Activated B cell treated with CpG ODN at 0.5 μM for 24 hours (primary cell): ENCODE data around the gene SENP7. TPM values are rescaled to one million over a fixed set of nuclear protein-coding genes. Genes with fewer than 3 reads are reported as not detected.
"Not testable (repeated sequence)": the region's sequence is repeated elsewhere in the genome, so short reads cannot be mapped to it uniquely, and the experiment has no call there.

Experiments used
- ATAC-seq: fragments of 200-7000 bp; cut with Tn5 transposase; one replicate; pipeline ENCODE4 v1.10.0; 2021; ENCODE audit warnings: low read depth, mild to moderate bottlenecking, moderate library complexity
- CTCF ChIA-PET: fragments of 350-600 bp; sonication (Branson Sonifier 250); formaldehyde crosslinking; loops from one replicate; lab custom pipeline; 2021; ENCODE audit warnings: antibody characterized with exemption; lab: Charles Lee
- POLR2A ChIA-PET: fragments of 350-600 bp; sonication (Branson Sonifier 250); formaldehyde crosslinking; loops from one replicate; lab custom pipeline; 2021; ENCODE audit warnings: antibody characterized with exemption; lab: Charles Lee
- DNase-seq: peaks from one replicate; pipeline ENCODE4 v3.0.0; 2022
- H3K27ac Mint-ChIP-seq: one replicate; pipeline ENCODE4 v1.8.0; 2020; ENCODE audit warnings: mixed read lengths
- H3K27me3 Mint-ChIP-seq: one replicate; pipeline ENCODE4 v1.8.0; 2021; ENCODE audit warnings: mixed read lengths
- H3K36me3 Mint-ChIP-seq: one replicate; pipeline ENCODE4 v1.8.0; 2021; ENCODE audit warnings: low read depth, mixed read lengths
- H3K4me1 Mint-ChIP-seq: one replicate; pipeline ENCODE4 v1.8.0; 2021; ENCODE audit warnings: mixed read lengths
- H3K4me3 Mint-ChIP-seq: one replicate; pipeline ENCODE4 v1.8.0; 2020; ENCODE audit warnings: mild to moderate bottlenecking, mixed read lengths
- H3K9me3 Mint-ChIP-seq: one replicate; pipeline ENCODE4 v1.8.0; 2020; ENCODE audit warnings: mixed read lengths
- intact Hi-C: fragments of 100-400 bp; cut with micrococcal nuclease; formaldehyde crosslinking; loops from one replicate; pipeline ENCODE4 v1.15.1; 2024
- total RNA-seq: library from RNA; stranded (reverse); gene quantifications from 2 replicates; pipeline ENCODE4 v1.2.3, GENCODE V29; 2022
- TF ChIP-seq, protein P1 (sequence below): fragments of 200-600 bp; IDR thresholded peaks from one replicate; pipeline ENCODE4 v1.8.0; 2022; ENCODE audit warnings: antibody characterized with exemption, mild to moderate bottlenecking

SENP7 gene
- total RNA-seq, 1 donor from 2014 or later: 22.1 TPM

DNA sequence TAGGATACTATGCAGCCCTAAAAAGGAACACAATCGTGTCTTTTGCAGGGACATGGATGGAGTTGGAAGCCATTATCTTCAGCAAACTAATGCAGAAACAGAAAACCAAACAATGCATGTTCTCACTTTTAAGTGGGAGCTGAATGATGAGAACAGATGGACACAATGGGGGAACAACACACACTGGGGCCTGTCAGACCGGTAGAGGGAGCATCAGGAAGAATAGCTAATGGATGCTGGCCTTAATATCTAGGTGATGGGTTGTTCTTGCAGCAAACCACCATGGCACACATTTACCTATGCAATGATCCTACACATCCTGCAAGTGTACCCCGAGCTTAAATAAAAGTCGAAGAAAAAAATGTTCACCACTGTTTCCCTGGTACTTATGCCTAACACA, 17.5 kb downstream of the SENP7 start:
- H3K9me3 Mint-ChIP-seq: peaks cover 4% of the 10 kb centered on the region
- DNase-seq (no peak), ATAC-seq (no peak)
- intact Hi-C loops: no loop called here
- peaks cover 51% of the 10 kb centered on the region for H3K36me3 Mint-ChIP-seq
- TF ChIP-seq, protein P1, sequence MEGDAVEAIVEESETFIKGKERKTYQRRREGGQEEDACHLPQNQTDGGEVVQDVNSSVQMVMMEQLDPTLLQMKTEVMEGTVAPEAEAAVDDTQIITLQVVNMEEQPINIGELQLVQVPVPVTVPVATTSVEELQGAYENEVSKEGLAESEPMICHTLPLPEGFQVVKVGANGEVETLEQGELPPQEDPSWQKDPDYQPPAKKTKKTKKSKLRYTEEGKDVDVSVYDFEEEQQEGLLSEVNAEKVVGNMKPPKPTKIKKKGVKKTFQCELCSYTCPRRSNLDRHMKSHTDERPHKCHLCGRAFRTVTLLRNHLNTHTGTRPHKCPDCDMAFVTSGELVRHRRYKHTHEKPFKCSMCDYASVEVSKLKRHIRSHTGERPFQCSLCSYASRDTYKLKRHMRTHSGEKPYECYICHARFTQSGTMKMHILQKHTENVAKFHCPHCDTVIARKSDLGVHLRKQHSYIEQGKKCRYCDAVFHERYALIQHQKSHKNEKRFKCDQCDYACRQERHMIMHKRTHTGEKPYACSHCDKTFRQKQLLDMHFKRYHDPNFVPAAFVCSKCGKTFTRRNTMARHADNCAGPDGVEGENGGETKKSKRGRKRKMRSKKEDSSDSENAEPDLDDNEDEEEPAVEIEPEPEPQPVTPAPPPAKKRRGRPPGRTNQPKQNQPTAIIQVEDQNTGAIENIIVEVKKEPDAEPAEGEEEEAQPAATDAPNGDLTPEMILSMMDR: no peak
- H3K4me1 Mint-ChIP-seq: peaks cover 10% of the 10 kb centered on the region
- ChIA-PET CTCF (no interaction called here), POLR2A (no interaction called here)
- H3K27ac Mint-ChIP-seq: no peak overlapping the region
- no peaks in the 10 kb centered on the region for H3K27me3 Mint-ChIP-seq
- H3K4me3 Mint-ChIP-seq: no peak overlapping the region

DNA sequence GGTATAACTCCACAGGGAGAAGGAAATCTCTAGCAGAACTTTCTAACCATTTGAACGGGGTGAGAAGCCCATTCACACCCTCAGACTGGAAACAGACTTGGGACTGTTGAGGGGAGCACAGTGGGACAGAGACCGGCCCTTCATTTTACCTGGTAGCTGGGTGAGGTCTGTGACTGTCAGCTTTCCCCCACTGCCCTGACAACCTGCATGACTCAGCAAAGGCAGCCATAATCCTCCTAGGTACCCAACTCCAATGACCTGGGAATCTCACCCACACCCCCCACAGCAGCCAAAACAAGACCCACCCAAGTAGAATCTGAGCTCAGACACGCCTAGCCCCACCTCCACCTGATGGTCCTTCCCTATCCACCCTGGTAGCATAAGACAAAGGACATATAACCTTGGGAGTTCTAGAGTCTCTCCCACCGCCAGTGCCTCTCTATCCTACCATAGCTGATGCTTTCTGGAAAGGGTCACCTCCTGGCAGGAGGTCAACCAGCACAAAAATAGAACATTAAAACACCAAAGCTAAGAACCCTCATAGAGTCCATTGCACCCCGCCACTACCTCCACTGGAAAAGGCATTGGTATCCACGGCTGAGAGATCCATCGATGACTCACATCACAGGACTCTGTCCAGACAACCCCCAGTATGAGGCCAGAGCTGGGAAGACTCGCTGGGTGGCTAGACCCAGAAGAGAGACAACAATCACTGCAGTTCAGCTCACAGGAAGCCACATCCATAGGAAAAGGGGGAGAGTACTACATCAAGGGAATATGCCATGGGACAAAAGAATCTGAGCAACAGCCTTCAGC, 28.0 kb downstream of the SENP7 start:
- DNase-seq: no peak
- intact Hi-C loops: no loop called here
- POLR2A ChIA-PET: no interaction called here
- Mint-ChIP-seq H3K27me3 (no peaks in the 10 kb centered on the region), H3K27ac (no peak overlapping the region), H3K4me1 (peaks cover 27% of the 10 kb centered on the region), H3K9me3 (peaks cover 2% of the 10 kb centered on the region), H3K4me3 (no peak overlapping the region), H3K36me3 (peaks cover 77% of the 10 kb centered on the region)
- CTCF ChIA-PET: no interaction called here
- TF ChIP-seq, protein P1: no peak
- ATAC-seq: no peak

DNA sequence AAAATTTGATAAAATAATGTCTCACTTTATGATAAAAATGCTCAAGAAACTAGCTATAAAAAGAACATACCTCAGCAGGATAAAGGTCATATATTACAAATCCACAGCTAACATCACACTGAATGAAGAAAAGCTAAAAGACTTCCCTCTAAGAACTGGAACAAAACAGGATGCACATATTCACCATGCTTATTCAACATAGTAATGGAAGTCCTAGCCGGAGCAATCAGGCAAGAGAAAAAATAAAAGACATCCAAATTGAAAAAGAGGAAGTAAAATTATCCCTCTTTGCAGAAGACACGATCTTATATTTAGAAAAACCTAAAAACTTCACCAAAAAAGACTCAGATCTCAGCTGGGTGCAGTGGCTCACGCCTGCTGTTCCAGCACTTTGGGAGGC, 34.0 kb downstream of the SENP7 start:
- Mint-ChIP-seq H3K27ac (no peak overlapping the region), H3K9me3 (peaks cover 8% of the 10 kb centered on the region), H3K27me3 (no peaks in the 10 kb centered on the region), H3K4me3 (no peak overlapping the region), H3K36me3 (peaks cover 79% of the 10 kb centered on the region), H3K4me1 (peaks cover 41% of the 10 kb centered on the region)
- CTCF ChIA-PET: no interaction called here
- TF ChIP-seq, protein P1: no peak
- POLR2A ChIA-PET: no interaction called here
- intact Hi-C loops: no loop called here
- ATAC-seq: no peak
- DNase-seq: no peak

DNA sequence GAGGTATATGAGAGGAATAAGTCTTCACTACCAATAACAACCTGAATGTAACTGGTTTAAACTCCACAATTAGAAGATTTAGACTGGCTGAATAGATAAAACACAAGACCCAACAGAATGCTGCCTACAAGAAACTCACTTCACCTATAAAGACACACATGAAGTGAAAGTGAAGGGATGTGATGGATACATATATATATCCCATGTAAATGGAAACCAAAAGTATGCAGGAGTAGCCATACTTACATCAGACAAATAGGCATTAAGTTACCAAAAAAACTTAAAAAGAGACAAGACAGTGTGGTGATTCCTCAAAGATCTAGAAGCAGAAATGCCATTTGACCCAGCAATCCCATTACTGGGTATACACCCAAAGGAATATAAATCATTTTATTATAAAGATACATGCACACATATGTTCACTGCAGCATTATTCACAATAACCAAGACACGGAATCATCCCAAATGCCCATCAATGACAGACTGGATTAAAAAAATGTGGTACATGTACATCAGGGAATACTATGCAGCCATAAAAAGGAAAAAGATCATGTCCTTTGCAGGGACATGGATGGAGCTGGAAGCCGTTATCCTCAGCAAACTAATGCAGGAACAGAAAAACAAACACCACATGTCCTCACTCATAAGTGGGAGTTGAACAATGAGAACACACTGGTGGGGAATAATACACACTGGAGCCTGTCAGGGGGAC, 38.0 kb downstream of the SENP7 start:
- ATAC-seq, H3K27ac Mint-ChIP-seq, DNase-seq, POLR2A ChIA-PET, H3K4me3 Mint-ChIP-seq, intact Hi-C loops, CTCF ChIA-PET, H3K27me3 Mint-ChIP-seq, H3K9me3 Mint-ChIP-seq: not testable (repeated sequence)
- peaks cover 74% of the 10 kb centered on the region for H3K36me3 Mint-ChIP-seq
- H3K4me1 Mint-ChIP-seq: peaks cover 45% of the 10 kb centered on the region

DNA sequence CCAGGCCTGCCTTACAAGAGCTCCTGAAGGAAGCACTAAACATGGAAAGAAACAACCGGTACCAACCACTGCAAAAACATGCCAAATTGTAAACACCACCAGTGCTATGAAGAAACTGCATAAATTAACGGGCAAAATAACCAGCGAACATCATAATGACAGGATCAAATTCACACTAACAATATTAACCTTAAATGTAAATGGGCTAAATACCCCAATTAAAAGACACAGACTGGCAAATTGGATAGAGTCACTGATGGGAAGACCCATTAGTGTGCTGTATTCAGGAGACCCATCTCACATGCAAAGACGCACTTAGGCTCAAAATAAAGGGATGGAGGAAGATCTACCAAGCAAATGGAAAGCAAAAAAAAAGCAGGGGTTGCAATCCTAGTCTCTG, 44.3 kb downstream of the SENP7 start:
- H3K4me3 Mint-ChIP-seq, H3K27ac Mint-ChIP-seq, DNase-seq, POLR2A ChIA-PET, intact Hi-C loops, ATAC-seq, CTCF ChIA-PET, H3K9me3 Mint-ChIP-seq, H3K27me3 Mint-ChIP-seq: not testable (repeated sequence)
- Mint-ChIP-seq H3K36me3 (peaks cover 38% of the 10 kb centered on the region), H3K4me1 (peaks cover 46% of the 10 kb centered on the region)

DNA sequence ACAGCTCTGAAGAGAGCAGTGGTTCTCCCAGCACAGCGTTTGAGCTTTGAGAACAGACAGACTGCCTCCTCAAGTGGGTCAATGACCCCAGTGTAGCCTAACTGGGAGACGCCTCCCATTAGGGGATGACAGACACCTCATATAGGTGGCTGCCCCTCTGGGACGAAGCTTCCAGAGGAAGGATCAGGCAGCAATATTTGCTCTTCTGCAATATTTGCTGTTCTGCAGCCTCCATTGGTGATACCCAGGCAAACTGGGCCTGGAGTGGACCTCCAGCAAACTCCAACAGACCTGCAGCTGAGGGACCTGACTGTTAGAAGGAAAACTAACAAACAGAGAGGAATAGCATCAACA, 45.7 kb downstream of the SENP7 start:
- intact Hi-C loops, ATAC-seq, DNase-seq, POLR2A ChIA-PET, CTCF ChIA-PET, H3K4me3 Mint-ChIP-seq, H3K9me3 Mint-ChIP-seq, H3K27me3 Mint-ChIP-seq, H3K27ac Mint-ChIP-seq: not testable (repeated sequence)
- peaks cover 43% of the 10 kb centered on the region for H3K4me1 Mint-ChIP-seq
- peaks cover 36% of the 10 kb centered on the region for H3K36me3 Mint-ChIP-seq
